BLaER1 (cell line): Measurements from ENCODE around the gene ZACN.

ENCODE experiments used
- H3K27ac ChIP-seq: shearing (Covaris generic); formaldehyde crosslinking; 2 replicates; pipeline ENCODE4 v1.8.1; 2022
- H3K27me3 ChIP-seq: shearing (Covaris generic); formaldehyde crosslinking; 2 replicates; pipeline ENCODE4 v1.8.1; 2022
- H3K36me3 ChIP-seq: shearing (Covaris generic); formaldehyde crosslinking; 2 replicates; pipeline ENCODE4 v1.8.1; 2022
- H3K4me1 ChIP-seq: shearing (Covaris generic); formaldehyde crosslinking; 2 replicates; pipeline ENCODE4 v1.8.1; 2022
- H3K4me2 ChIP-seq: shearing (Covaris generic); formaldehyde crosslinking; 2 replicates; pipeline ENCODE4 v1.8.1; 2022
- H3K4me3 ChIP-seq: shearing (Covaris generic); formaldehyde crosslinking; 2 replicates; pipeline ENCODE4 v1.8.1; 2022
- H3K9ac ChIP-seq: shearing (Covaris generic); formaldehyde crosslinking; 2 replicates; pipeline ENCODE4 v1.8.1; 2022
- H3K9me3 ChIP-seq: shearing (Covaris generic); formaldehyde crosslinking; 2 replicates; pipeline ENCODE4 v1.8.1; 2022
- H4K20me1 ChIP-seq: shearing (Covaris generic); formaldehyde crosslinking; 2 replicates; pipeline ENCODE4 v1.8.1; 2022
- Cebpa-rat ChIP-seq: shearing (Covaris generic); IDR thresholded peaks from 2 replicates; pipeline ENCODE4 v1.8.1; 2022

Gene ZACN

GRCh38 chr17:76121932-76122430 is 43.0 kb downstream of the ZACN start:
- Histone ChIP-seq H4K20me1 (no peaks in the 10 kb centered on the region), H3K9ac (peak overlapping the region; percentile 74), H3K4me3 (peak overlapping the region; percentile 65), H3K4me2 (peak overlapping the region; percentile 98), H3K9me3 (no peaks in the 10 kb centered on the region), H3K4me1 (peaks cover 51% of the 10 kb centered on the region), H3K27ac (peak overlapping the region; percentile 87), H3K27me3 (no peaks in the 10 kb centered on the region), H3K36me3 (no peaks in the 10 kb centered on the region)
- no peak for TF ChIP-seq Cebpa-rat

GRCh38 chr17:76122431-76123190 is 43.6 kb downstream of the ZACN start:
- Histone ChIP-seq H3K36me3 (no peaks in the 10 kb centered on the region), H4K20me1 (no peaks in the 10 kb centered on the region), H3K27me3 (no peaks in the 10 kb centered on the region), H3K27ac (peak overlapping the region; percentile 87), H3K4me3 (peak overlapping the region; percentile 65; the same call in 1 of the 2 replicates), H3K4me1 (peaks cover 58% of the 10 kb centered on the region), H3K9me3 (no peaks in the 10 kb centered on the region), H3K9ac (peak overlapping the region; percentile 74; the same call in 1 of the 2 replicates), H3K4me2 (peak overlapping the region; percentile 98)
- no peak for TF ChIP-seq Cebpa-rat

GRCh38 chr17:76123191-76123499 is 44.2 kb downstream of the ZACN start:
- Histone ChIP-seq H3K9ac (no peak overlapping the region), H3K27ac (peak overlapping the region; percentile 87; the same call in 1 of the 2 replicates), H4K20me1 (no peaks in the 10 kb centered on the region), H3K36me3 (no peaks in the 10 kb centered on the region), H3K4me2 (peak overlapping the region; percentile 98), H3K4me1 (peaks cover 60% of the 10 kb centered on the region), H3K9me3 (no peaks in the 10 kb centered on the region), H3K27me3 (no peaks in the 10 kb centered on the region), H3K4me3 (no peak overlapping the region)
- TF ChIP-seq Cebpa-rat: no peak

- H4K20me1 ChIP-seq: no peaks in the 10 kb centered on the region
- no peak overlapping the region for H3K27ac ChIP-seq
- H3K36me3 ChIP-seq: no peaks in the 10 kb centered on the region
- no peak overlapping the region for H3K4me3 ChIP-seq
- H3K4me1 ChIP-seq: peaks cover 60% of the 10 kb centered on the region
- no peaks in the 10 kb centered on the region for H3K27me3 ChIP-seq
- H3K9me3 ChIP-seq: no peaks in the 10 kb centered on the region
- no peak overlapping the region for H3K9ac ChIP-seq
- TF ChIP-seq Cebpa-rat: no peak
- no peak overlapping the region for H3K4me2 ChIP-seq
Observed at GRCh38 chr17:76123749-76124581, 45.0 kb downstream of the ZACN start.

- H3K4me2 ChIP-seq: no peak overlapping the region
- H3K4me3 ChIP-seq: no peak overlapping the region
- no peak overlapping the region for H3K9ac ChIP-seq
- no peaks in the 10 kb centered on the region for H4K20me1 ChIP-seq
- no peak for TF ChIP-seq Cebpa-rat
- H3K36me3 ChIP-seq: no peaks in the 10 kb centered on the region
- H3K9me3 ChIP-seq: no peaks in the 10 kb centered on the region
- peaks cover 53% of the 10 kb centered on the region for H3K4me1 ChIP-seq
- H3K27ac ChIP-seq: no peak overlapping the region
- no peaks in the 10 kb centered on the region for H3K27me3 ChIP-seq
Observed at GRCh38 chr17:76124582-76125390, 45.8 kb downstream of the ZACN start.

GRCh38 chr17:76125391-76125675 is 46.4 kb downstream of the ZACN start:
- H3K36me3 ChIP-seq: no peaks in the 10 kb centered on the region
- H3K9ac ChIP-seq: no peak overlapping the region
- TF ChIP-seq Cebpa-rat: no peak
- H3K4me1 ChIP-seq: peaks cover 47% of the 10 kb centered on the region
- H4K20me1 ChIP-seq: no peaks in the 10 kb centered on the region
- H3K27ac ChIP-seq: no peak overlapping the region
- H3K4me2 ChIP-seq: no peak overlapping the region
- no peak overlapping the region for H3K4me3 ChIP-seq
- no peaks in the 10 kb centered on the region for H3K27me3 ChIP-seq
- H3K9me3 ChIP-seq: no peaks in the 10 kb centered on the region

GRCh38 chr17:76125922-76126321 is 46.9 kb downstream of the ZACN start:
- no peak overlapping the region for H3K4me3 ChIP-seq

GRCh38 chr17:76130473-76130872 is 51.5 kb downstream of the ZACN start:
- Histone ChIP-seq H4K20me1 (no peaks in the 10 kb centered on the region), H3K36me3 (no peaks in the 10 kb centered on the region), H3K4me1 (peaks cover 35% of the 10 kb centered on the region), H3K4me2 (no peak overlapping the region), H3K4me3 (no peak overlapping the region), H3K27ac (no peak overlapping the region), H3K27me3 (no peaks in the 10 kb centered on the region), H3K9ac (no peak overlapping the region), H3K9me3 (no peaks in the 10 kb centered on the region)
- no peak for TF ChIP-seq Cebpa-rat

More at GRCh38 chr17:76125922-76126321, 46.9 kb downstream of the ZACN start:
- no peaks in the 10 kb centered on the region for H4K20me1 ChIP-seq
- H3K9me3 ChIP-seq: no peaks in the 10 kb centered on the region
- H3K36me3 ChIP-seq: no peaks in the 10 kb centered on the region
- TF ChIP-seq Cebpa-rat: no peak
- no peaks in the 10 kb centered on the region for H3K27me3 ChIP-seq
- H3K4me1 ChIP-seq: peaks cover 41% of the 10 kb centered on the region
- no peak overlapping the region for H3K9ac ChIP-seq
- H3K4me2 ChIP-seq: no peak overlapping the region
- H3K27ac ChIP-seq: no peak overlapping the region

- no peaks in the 10 kb centered on the region for H3K27me3 ChIP-seq
- no peaks in the 10 kb centered on the region for H3K36me3 ChIP-seq
- H3K9ac ChIP-seq: no peak overlapping the region
- no peaks in the 10 kb centered on the region for H4K20me1 ChIP-seq
- no peaks in the 10 kb centered on the region for H3K9me3 ChIP-seq
- no peak overlapping the region for H3K27ac ChIP-seq
- H3K4me2 ChIP-seq: no peak overlapping the region
- H3K4me1 ChIP-seq: peaks cover 42% of the 10 kb centered on the region
- TF ChIP-seq Cebpa-rat: no peak
- no peak overlapping the region for H3K4me3 ChIP-seq
Observed at GRCh38 chr17:76131051-76131691, 52.2 kb downstream of the ZACN start.
